Testis (tissue), 3 donors: ENCODE data around the gene DENND1A. TPM values are rescaled to one million over a fixed set of nuclear protein-coding genes. Genes with fewer than 3 reads are reported as not detected.
A peak's percentile ranks its signal among the peaks of the same experiment; 100 is the strongest.

Experiments used
- DNase-seq: peaks from one replicate; pipeline ENCODE4 v3.0.0-alpha.2; 2019
- H3K27ac ChIP-seq, 2 donors: fragments of 200-600 bp; sonication (generic); one replicate each; pipeline ENCODE4 v1.5.1; 2019
- H3K27me3 ChIP-seq: fragments of 200-600 bp; sonication (generic); one replicate; pipeline ENCODE4 v1.5.1; 2019
- H3K36me3 ChIP-seq: fragments of 200-600 bp; sonication (generic); one replicate; pipeline ENCODE4 v1.5.1; 2017; ENCODE audit warnings: low read depth; ENCODE audit errors: missing control alignments
- H3K4me1 ChIP-seq: fragments of 200-600 bp; sonication (generic); one replicate; pipeline ENCODE4 v1.5.1; 2019
- H3K4me3 ChIP-seq, 2 donors: fragments of 200-600 bp; sonication (generic); one replicate each; pipeline ENCODE4 v1.5.1; 2017 to 2019
- H3K9me3 ChIP-seq: fragments of 200-600 bp; sonication (generic); one replicate; pipeline ENCODE4 v1.5.1; 2017
- CTCF ChIP-seq, 3 experiments: fragments of 450-650 bp in 2 of 3; fragments of 200-600 bp in 1 of 3; sonication (generic) in 1 of 3; IDR thresholded peaks; one replicate each; pipeline ENCODE4 v1.5.1; 2016 to 2019; ENCODE audit warnings: antibody characterized with exemption in 3 of 3, mild to moderate bottlenecking in 2 of 3, moderate library complexity in 1 of 3
- POLR2A ChIP-seq: fragments of 450-650 bp; IDR thresholded peaks from one replicate; pipeline ENCODE4 v1.6.1; 2017; ENCODE audit warnings: antibody characterized with exemption, mild to moderate bottlenecking, moderate library complexity
- WGBS, 2 donors: methylation state at CpG; one replicate each; pipeline ENCODE4 v1.1.5; 2018; 5-methylcytosine and 5-hydroxymethylcytosine counted together
- intact Hi-C: fragments of 100-400 bp; cut with DNase I; formaldehyde crosslinking; loops from one replicate; pipeline ENCODE4 v1.15.1; 2023; ENCODE audit warnings: low total_unique reads
- polyA plus RNA-seq: library from polyadenylated mRNA; stranded (reverse); fragments of 350-450 nt; fragmentation: Illumina TruSeq; extraction: RNeasy Lipid Tissue Mini Kit (QIAGEN cat#74804); gene quantifications from one replicate; pipeline ENCODE4 v1.2.3, GENCODE V29; 2014; ENCODE audit warnings: low read depth, low replicate concordance; ENCODE audit not compliant: insufficient read depth
- total RNA-seq, 2 donors: library from RNA; depleted of rRNA; stranded (reverse); fragments of >200 nt; gene quantifications; one replicate each; pipeline ENCODE4 v1.2.3, GENCODE V29; 2016

The DENND1A gene
- total and polyA plus RNA-seq, 3 donors from 2014 or later = 20.3 to 47.4 (median 44.9) TPM

GRCh38 chr9:123724211-123724796, 205.6 kb downstream of the DENND1A start:
- Histone ChIP-seq H3K4me3 (no peak overlapping the region), H3K27me3 (no peaks in the 10 kb centered on the region), H3K9me3 (no peaks in the 10 kb centered on the region), H3K27ac (no peak overlapping the region), H3K4me1 (peaks cover 5% of the 10 kb centered on the region), H3K36me3 (no peaks in the 10 kb centered on the region)
- TF ChIP-seq CTCF (IDR thresholded peaks at IDR 0.05) = no peak
- TF ChIP-seq POLR2A = no peak
- intact Hi-C loops = no loop called here
- DNase-seq = peak; percentile 47
- 79 to 93% methylated on average over 2 of the region's 2 CpGs for WGBS, 2 donors

GRCh38 chr9:123723135-123723875, 206.6 kb downstream of the DENND1A start:
- TF ChIP-seq POLR2A = no peak
- no peak for TF ChIP-seq CTCF (IDR thresholded peaks at IDR 0.05)
- no peak for DNase-seq
- peaks cover 5% of the 10 kb centered on the region for H3K4me1 ChIP-seq
- no peaks in the 10 kb centered on the region for H3K9me3 ChIP-seq
- H3K4me3 ChIP-seq = no peak overlapping the region
- WGBS, 2 donors = 96% methylated on average over 4 of the region's 4 CpGs
- H3K36me3 ChIP-seq = no peaks in the 10 kb centered on the region
- no peaks in the 10 kb centered on the region for H3K27me3 ChIP-seq
- intact Hi-C loops = no loop called here
- H3K27ac ChIP-seq = no peak overlapping the region

- Histone ChIP-seq H3K27me3 (no peaks in the 10 kb centered on the region), H3K9me3 (no peaks in the 10 kb centered on the region), H3K4me1 (peaks cover 5% of the 10 kb centered on the region), H3K36me3 (no peaks in the 10 kb centered on the region), H3K4me3 (no peak overlapping the region), H3K27ac (no peak overlapping the region)
- no peak for DNase-seq
- TF ChIP-seq CTCF (IDR thresholded peaks at IDR 0.05) (no peak), POLR2A (no peak)
- 85 to 96% methylated on average over 4 of the region's 4 CpGs for WGBS, 2 donors
- intact Hi-C loops = no loop called here
These were observed 207.5 kb downstream of the DENND1A start for GRCh38 chr9:123722378-123722777.

GRCh38 chr9:123718188-123718587, 211.7 kb downstream of the DENND1A start:
- whole genome bisulfite sequencing, 2 donors = 96 to 100% methylated on average over 1 of the region's 1 CpG
- intact Hi-C loops = no loop called here
- no peaks in the 10 kb centered on the region for H3K27me3 ChIP-seq
- TF ChIP-seq POLR2A (no peak), CTCF (IDR thresholded peaks at IDR 0.05) (no peak)
- H3K9me3 ChIP-seq = no peaks in the 10 kb centered on the region
- H3K4me1 ChIP-seq = no peaks in the 10 kb centered on the region
- H3K27ac ChIP-seq = no peak overlapping the region
- no peak for DNase-seq
- no peaks in the 10 kb centered on the region for H3K36me3 ChIP-seq
- no peak overlapping the region for H3K4me3 ChIP-seq
